ENCODE measurements around the gene RARG. TPM values are rescaled to one million over a fixed set of nuclear protein-coding genes. Genes with fewer than 3 reads are reported as not detected.
"Not testable (repeated sequence)": the region's sequence is repeated elsewhere in the genome, so short reads cannot be mapped to it uniquely, and the experiment has no call there.

RARG gene
- total RNA-seq, 4 donors from 2014 or later: 2.6 to 15.4 (median 7.6) TPM; not detected in 1

DNA sequence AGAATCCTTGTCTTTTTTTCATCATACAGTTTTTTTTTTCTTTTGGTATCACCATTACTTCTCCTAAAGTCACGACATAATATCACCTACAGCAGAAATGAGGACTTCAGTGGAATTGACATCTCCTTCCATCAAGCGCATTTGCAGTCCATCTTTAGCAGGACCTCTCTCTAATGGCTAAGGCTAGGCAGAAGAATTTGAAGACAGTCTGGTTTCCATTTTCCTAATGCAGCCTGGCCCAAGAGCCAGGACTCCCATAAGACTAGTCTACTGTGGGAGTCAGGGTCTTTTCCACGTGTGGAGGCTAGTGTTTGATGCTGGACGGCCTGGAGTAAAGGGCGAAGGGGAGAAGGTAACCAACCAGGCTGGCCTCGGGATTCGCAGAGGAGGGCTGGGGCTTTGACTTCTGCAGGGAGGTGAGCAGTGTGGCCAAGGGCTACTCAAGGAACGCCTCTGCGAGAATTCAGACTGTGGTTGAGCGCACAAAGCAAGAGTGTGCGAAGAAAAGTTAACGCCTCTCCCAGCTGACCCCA lies 52.3 kb downstream of the RARG start:
- intact Hi-C loops (cut with DNase I; ENCODE audit: low total_unique reads): no loop called here

DNA sequence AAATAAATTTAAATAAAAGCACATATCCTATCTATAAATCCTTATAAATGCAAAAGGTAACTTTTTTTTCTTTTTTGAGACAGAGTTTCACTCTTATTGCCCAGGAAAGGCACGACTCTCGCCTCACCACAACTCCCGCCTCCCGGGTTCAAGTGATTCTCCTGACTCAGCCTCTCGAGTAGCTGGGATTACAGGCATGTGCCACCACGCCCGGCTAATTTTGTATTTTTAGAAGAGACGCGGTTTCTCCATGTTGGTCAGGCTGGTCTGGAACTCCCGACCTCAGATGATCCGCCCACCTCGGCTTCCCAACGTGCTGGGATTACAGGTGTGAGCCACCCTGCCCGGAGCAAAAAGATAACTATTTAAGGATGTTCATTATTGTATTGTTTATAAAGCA lies 53.2 kb downstream of the RARG start:
- in situ Hi-C loops (cut with MboI; ENCODE audit: low pct_ligation_motif_present in 1 of 4, low pct_unique_long_range_greater_than_20kb in 1 of 4, low sequenced_read_pairs in 3 of 4): loop anchor here in 1 of 4 donors (25.0 kb wide), 1 partner anchor 117 kb away; the partner anchor contains the start of gene TNS2
- H3K4me3 ChIP-seq; DNase-seq; H3K27me3 ChIP-seq; H3K9me3 ChIP-seq; intact Hi-C loops (cut with DNase I; ENCODE audit: low total_unique reads); H3K27ac ChIP-seq: not testable (repeated sequence)
- WGBS, 2 donors (ENCODE audit: low coverage in 1 of 2): 93 to 96% methylated on average over 14 of the region's 14 CpGs
- peaks cover 27 to 49% (median 40%) of the 10 kb centered on the region in 4 donors for H3K4me1 ChIP-seq
- peaks cover 0 to 14% (median 0%) of the 10 kb centered on the region in 4 donors for H3K36me3 ChIP-seq

More for the DNA sequence above, 52.3 kb downstream of the RARG start:
- in situ Hi-C loops (cut with MboI; ENCODE audit: low pct_ligation_motif_present in 1 of 4, low pct_unique_long_range_greater_than_20kb in 1 of 4, low sequenced_read_pairs in 3 of 4): loop anchor here in 2 of 4 donors (10.0 to 25.0 kb wide), 2 partner anchors 115 to 117 kb away; partner anchors contain the start of gene TNS2 (in 1 of the 2)
- peaks cover 32 to 47% (median 40%) of the 10 kb centered on the region in 4 donors for H3K4me1 ChIP-seq
- TF ChIP-seq POLR2AphosphoS5 (IDR thresholded peaks at IDR 0.05) (no peak), POLR2A (IDR thresholded peaks at IDR 0.05) (no peak), EP300 (IDR thresholded peaks at IDR 0.05; ENCODE audit: low read depth) (no peak)
- TF ChIP-seq, protein P1, sequence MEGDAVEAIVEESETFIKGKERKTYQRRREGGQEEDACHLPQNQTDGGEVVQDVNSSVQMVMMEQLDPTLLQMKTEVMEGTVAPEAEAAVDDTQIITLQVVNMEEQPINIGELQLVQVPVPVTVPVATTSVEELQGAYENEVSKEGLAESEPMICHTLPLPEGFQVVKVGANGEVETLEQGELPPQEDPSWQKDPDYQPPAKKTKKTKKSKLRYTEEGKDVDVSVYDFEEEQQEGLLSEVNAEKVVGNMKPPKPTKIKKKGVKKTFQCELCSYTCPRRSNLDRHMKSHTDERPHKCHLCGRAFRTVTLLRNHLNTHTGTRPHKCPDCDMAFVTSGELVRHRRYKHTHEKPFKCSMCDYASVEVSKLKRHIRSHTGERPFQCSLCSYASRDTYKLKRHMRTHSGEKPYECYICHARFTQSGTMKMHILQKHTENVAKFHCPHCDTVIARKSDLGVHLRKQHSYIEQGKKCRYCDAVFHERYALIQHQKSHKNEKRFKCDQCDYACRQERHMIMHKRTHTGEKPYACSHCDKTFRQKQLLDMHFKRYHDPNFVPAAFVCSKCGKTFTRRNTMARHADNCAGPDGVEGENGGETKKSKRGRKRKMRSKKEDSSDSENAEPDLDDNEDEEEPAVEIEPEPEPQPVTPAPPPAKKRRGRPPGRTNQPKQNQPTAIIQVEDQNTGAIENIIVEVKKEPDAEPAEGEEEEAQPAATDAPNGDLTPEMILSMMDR (IDR thresholded peaks at IDR 0.05): no peak
- no peaks in the 10 kb centered on the region for H3K27me3 ChIP-seq
- DNase-seq: peak; percentile 45
- no peaks in the 10 kb centered on the region for H3K9me3 ChIP-seq
- peak overlapping the region; percentile 92 to 99 (median 96) for H3K27ac ChIP-seq
- WGBS, 2 donors (ENCODE audit: low coverage in 1 of 2): 15 to 26% methylated on average over 7 to 12 of the region's 12 CpGs
- H3K36me3 ChIP-seq: peaks cover 0 to 14% (median 2%) of the 10 kb centered on the region in 4 donors
- peak overlapping the region; percentile 72 to 90 (median 82) for H3K4me3 ChIP-seq

DNA sequence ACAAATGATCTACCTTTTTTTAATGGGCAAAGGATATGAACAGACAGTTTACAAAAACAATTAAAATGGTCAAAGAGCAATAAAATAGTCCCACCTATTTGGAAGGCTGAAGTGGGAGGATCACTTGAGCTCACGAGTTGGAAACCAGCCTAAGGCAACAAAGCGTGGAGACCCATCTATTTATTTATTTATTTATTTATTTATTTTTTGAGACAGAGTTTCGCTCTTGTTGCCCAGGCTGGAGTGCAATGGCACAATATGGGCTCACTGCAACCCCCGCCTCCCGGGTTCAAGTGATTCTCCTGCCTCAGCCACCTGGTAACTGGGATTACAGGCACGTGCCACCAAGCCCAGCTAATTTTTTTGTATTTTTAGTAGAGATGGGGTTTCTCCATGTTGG lies 54.6 kb downstream of the RARG start:
- H3K4me3 ChIP-seq; H3K27me3 ChIP-seq; DNase-seq; H3K36me3 ChIP-seq; H3K9me3 ChIP-seq; intact Hi-C loops (cut with DNase I; ENCODE audit: low total_unique reads); H3K27ac ChIP-seq: not testable (repeated sequence)
- in situ Hi-C loops (cut with MboI; ENCODE audit: low pct_ligation_motif_present in 1 of 4, low pct_unique_long_range_greater_than_20kb in 1 of 4, low sequenced_read_pairs in 3 of 4): loop anchor here in 1 of 4 donors (25.0 kb wide), 1 partner anchor 115 kb away; the partner anchor contains the start of gene TNS2
- peaks cover 14 to 36% (median 27%) of the 10 kb centered on the region in 4 donors for H3K4me1 ChIP-seq
- 92 to 96% methylated on average over 6 of the region's 6 CpGs for WGBS, 2 donors (ENCODE audit: low coverage in 1 of 2)

DNA sequence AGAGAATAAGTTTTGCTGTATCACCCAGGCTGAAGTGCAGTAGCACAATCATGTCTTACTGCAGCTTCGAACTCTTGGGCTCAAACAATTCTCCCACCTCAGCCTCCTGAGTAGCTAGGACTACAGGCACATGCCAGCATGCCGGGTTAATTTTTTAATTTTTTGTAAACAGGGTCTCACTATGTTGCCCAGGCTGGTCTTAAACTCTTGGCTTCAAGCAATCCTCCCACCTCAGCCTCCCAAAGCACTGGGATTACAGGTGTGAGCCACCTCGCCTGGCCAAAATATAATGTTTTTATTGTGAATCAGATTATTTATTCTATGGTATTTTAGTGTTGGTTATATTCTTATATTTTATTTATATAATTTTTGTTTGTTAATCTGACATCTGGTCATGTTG lies 55.3 kb downstream of the RARG start:
- no peaks in the 10 kb centered on the region for H3K9me3 ChIP-seq
- no peaks in the 10 kb centered on the region for H3K36me3 ChIP-seq
- in situ Hi-C loops (cut with MboI; ENCODE audit: low pct_ligation_motif_present in 1 of 4, low pct_unique_long_range_greater_than_20kb in 1 of 4, low sequenced_read_pairs in 3 of 4) (loop anchor here in 1 of 4 donors (25.0 kb wide), 1 partner anchor 114 kb away; the partner anchor contains the start of gene TNS2), intact Hi-C loops (cut with DNase I; ENCODE audit: low total_unique reads) (no loop called here)
- H3K27me3 ChIP-seq: no peaks in the 10 kb centered on the region
- TF ChIP-seq POLR2A (IDR thresholded peaks at IDR 0.05): no peak
- no peak for TF ChIP-seq POLR2AphosphoS5 (IDR thresholded peaks at IDR 0.05)
- TF ChIP-seq EP300 (IDR thresholded peaks at IDR 0.05; ENCODE audit: low read depth): no peak
- TF ChIP-seq, protein P1 (IDR thresholded peaks at IDR 0.05): no peak
- DNase-seq: no peak
- H3K27ac ChIP-seq: no peak overlapping the region
- peaks cover 7 to 33% (median 20%) of the 10 kb centered on the region in 4 donors for H3K4me1 ChIP-seq
- no peak overlapping the region for H3K4me3 ChIP-seq
- WGBS, 2 donors (ENCODE audit: low coverage in 1 of 2): 89 to 94% methylated on average over 3 of the region's 3 CpGs

DNA sequence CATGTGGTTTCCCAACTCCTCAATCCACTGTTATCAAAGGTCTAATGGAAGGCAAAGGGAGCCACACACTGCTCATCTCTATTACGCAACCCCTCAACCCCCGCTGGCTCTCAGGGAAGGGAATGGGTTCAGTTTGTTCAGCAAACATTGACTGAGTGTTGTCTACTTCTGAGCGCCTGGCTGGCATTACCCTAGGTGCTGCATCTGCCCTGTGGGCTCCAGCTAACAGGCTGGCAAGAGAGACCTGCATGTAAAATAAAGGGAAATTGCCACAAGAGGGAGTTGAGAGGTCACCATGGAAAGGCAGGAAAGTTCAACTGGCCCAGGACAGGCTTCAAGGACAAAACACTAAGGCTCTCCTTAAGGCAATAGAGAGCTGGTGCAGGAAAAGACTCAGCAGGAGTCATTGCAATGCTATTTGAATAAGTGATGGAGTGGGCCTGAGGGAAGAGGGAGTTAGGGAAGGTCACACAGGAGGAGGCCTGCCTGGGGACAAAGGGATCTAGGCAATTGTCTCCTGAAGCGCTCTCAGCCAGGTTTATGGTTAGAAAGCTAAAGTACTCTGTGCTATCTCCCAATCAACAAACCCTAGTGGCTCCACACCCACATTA lies 57.0 kb downstream of the RARG start:
- TF ChIP-seq POLR2AphosphoS5 (IDR thresholded peaks at IDR 0.05): no peak
- TF ChIP-seq, protein P1 (IDR thresholded peaks at IDR 0.05): peak in 3 of 5 experiments; percentile 12 to 42 (median 29)
- H3K4me3 ChIP-seq: no peak overlapping the region
- no peaks in the 10 kb centered on the region for H3K9me3 ChIP-seq
- H3K27me3 ChIP-seq: no peaks in the 10 kb centered on the region
- no peaks in the 10 kb centered on the region for H3K36me3 ChIP-seq
- DNase-seq: no peak
- intact Hi-C loops (cut with DNase I; ENCODE audit: low total_unique reads): no loop called here
- peak overlapping the region; percentile 12 to 58 (median 19) for H3K27ac ChIP-seq
- in situ Hi-C loops (cut with MboI; ENCODE audit: low pct_ligation_motif_present in 1 of 4, low pct_unique_long_range_greater_than_20kb in 1 of 4, low sequenced_read_pairs in 3 of 4): loop anchor here in 1 of 4 donors (25.0 kb wide), 1 partner anchor 113 kb away; the partner anchor contains the start of gene TNS2
- 61% methylated on average over 3 to 4 of the region's 4 CpGs for WGBS, 2 donors (ENCODE audit: low coverage in 1 of 2)
- peaks cover 6 to 31% (median 13%) of the 10 kb centered on the region in 4 donors for H3K4me1 ChIP-seq

Data from transverse colon (tissue), 4 donors.